Testis (tissue), 2 donors: Measurements from ENCODE around the gene CHD8.
"Not testable (repeated sequence)": the region's sequence is repeated elsewhere in the genome, so short reads cannot be mapped to it uniquely, and the experiment has no call there.

Experiments
- POLR2A ChIP-seq: fragments of 450-650 bp; IDR thresholded peaks from one replicate; pipeline ENCODE4 v1.6.1; 2017; ENCODE audit warnings: antibody characterized with exemption, mild to moderate bottlenecking, moderate library complexity
- TF ChIP-seq, protein P1 (sequence below), 3 experiments: fragments of 450-650 bp in 2 of 3; fragments of 200-600 bp in 1 of 3; sonication (generic) in 1 of 3; IDR thresholded peaks; one replicate each; pipeline ENCODE4 v1.5.1; 2016 to 2019; ENCODE audit warnings: antibody characterized with exemption in 3 of 3, mild to moderate bottlenecking in 2 of 3, moderate library complexity in 1 of 3

GRCh38 chr14:21372814-21373213 is 83.1 kb downstream of the CHD8 start:
- TF ChIP-seq, protein P1, sequence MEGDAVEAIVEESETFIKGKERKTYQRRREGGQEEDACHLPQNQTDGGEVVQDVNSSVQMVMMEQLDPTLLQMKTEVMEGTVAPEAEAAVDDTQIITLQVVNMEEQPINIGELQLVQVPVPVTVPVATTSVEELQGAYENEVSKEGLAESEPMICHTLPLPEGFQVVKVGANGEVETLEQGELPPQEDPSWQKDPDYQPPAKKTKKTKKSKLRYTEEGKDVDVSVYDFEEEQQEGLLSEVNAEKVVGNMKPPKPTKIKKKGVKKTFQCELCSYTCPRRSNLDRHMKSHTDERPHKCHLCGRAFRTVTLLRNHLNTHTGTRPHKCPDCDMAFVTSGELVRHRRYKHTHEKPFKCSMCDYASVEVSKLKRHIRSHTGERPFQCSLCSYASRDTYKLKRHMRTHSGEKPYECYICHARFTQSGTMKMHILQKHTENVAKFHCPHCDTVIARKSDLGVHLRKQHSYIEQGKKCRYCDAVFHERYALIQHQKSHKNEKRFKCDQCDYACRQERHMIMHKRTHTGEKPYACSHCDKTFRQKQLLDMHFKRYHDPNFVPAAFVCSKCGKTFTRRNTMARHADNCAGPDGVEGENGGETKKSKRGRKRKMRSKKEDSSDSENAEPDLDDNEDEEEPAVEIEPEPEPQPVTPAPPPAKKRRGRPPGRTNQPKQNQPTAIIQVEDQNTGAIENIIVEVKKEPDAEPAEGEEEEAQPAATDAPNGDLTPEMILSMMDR (IDR thresholded peaks at IDR 0.05), result not testable (repeated sequence)
- not testable (repeated sequence) for TF ChIP-seq POLR2A
